ENCODE results near the gene CCNA2. TPM values are rescaled to one million over a fixed set of nuclear protein-coding genes. Genes with fewer than 3 reads are reported as not detected.
A peak's percentile ranks its signal among the peaks of the same experiment; 100 is the strongest.

CCNA2 gene
- polyA plus RNA-seq, 3 donors: 0.20 to 0.23 TPM; not detected in 1

GRCh38 chr4:121822047-121822446 is 1.6 kb downstream of the CCNA2 start:
- TF ChIP-seq, protein P1, sequence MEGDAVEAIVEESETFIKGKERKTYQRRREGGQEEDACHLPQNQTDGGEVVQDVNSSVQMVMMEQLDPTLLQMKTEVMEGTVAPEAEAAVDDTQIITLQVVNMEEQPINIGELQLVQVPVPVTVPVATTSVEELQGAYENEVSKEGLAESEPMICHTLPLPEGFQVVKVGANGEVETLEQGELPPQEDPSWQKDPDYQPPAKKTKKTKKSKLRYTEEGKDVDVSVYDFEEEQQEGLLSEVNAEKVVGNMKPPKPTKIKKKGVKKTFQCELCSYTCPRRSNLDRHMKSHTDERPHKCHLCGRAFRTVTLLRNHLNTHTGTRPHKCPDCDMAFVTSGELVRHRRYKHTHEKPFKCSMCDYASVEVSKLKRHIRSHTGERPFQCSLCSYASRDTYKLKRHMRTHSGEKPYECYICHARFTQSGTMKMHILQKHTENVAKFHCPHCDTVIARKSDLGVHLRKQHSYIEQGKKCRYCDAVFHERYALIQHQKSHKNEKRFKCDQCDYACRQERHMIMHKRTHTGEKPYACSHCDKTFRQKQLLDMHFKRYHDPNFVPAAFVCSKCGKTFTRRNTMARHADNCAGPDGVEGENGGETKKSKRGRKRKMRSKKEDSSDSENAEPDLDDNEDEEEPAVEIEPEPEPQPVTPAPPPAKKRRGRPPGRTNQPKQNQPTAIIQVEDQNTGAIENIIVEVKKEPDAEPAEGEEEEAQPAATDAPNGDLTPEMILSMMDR (IDR thresholded peaks at IDR 0.05): no peak
- WGBS (ENCODE audit: insufficient coverage): no CpG with 5 or more reads among the region's 1 CpG
- H4K20me1 ChIP-seq (ENCODE audit: insufficient read depth, low read length): no peaks in the 10 kb centered on the region
- peak overlapping the region; percentile 100 for H3K4me2 ChIP-seq (replicated peaks; ENCODE audit: extremely low read depth, low read length, poor library complexity, severe bottlenecking)
- Mint-ChIP-seq H3K27me3 (ENCODE audit: low read depth in 3 of 3) (no peaks in the 10 kb centered on the region), H3K36me3 (peaks cover 23 to 30% of the 10 kb centered on the region in 2 donors), H3K9me3 (no peaks in the 10 kb centered on the region), H3K27ac (peak overlapping the region in 1 of 7 donors; percentile 87), H3K4me3 (no peak overlapping the region), H3K4me1 (peaks cover 20% of the 10 kb centered on the region)
- no peaks in the 10 kb centered on the region for H3K9me3 ChIP-seq (replicated peaks in 1 of 2; ENCODE audit: control insufficient read depth in 1 of 2, insufficient read depth in 1 of 2, low read length in 2 of 2)
- peak overlapping the region in 1 of 2 donors; percentile 81 for H3K27ac ChIP-seq (ENCODE audit: low read depth in 1 of 2, low read length in 2 of 2)
- H3K27me3 ChIP-seq (ENCODE audit: control insufficient read depth in 2 of 2, insufficient read depth in 2 of 2, low read length in 2 of 2): no peaks in the 10 kb centered on the region
- DNase-seq: no peak
- H3K4me3 ChIP-seq (replicated peaks in 1 of 3; ENCODE audit: low read depth in 2 of 3, low read length in 3 of 3): peak overlapping the region in 1 of 3 experiments; percentile 98
- H3K9ac ChIP-seq (ENCODE audit: insufficient read depth, low read length, poor library complexity, severe bottlenecking): no peak overlapping the region
- peaks cover 18 to 36% of the 10 kb centered on the region in 2 donors for H3K36me3 ChIP-seq (replicated peaks in 1 of 2; ENCODE audit: control insufficient read depth in 1 of 2, insufficient read depth in 2 of 2, low read length in 2 of 2)
- peaks cover 11 to 27% of the 10 kb centered on the region in 2 donors for H3K4me1 ChIP-seq (ENCODE audit: control insufficient read depth in 1 of 2, insufficient read depth in 2 of 2, low read length in 2 of 2)
- intact Hi-C loops (cut with micrococcal nuclease): loop anchor here (2.0 kb wide), 1 partner anchor 21 kb away; the partner anchor contains the start of gene EXOSC9 (in 2 of the 2)
- peak overlapping the region; percentile 95 for H2AFZ ChIP-seq (ENCODE audit: insufficient read depth, low read depth, low read length, poor library complexity, severe bottlenecking)
- peaks cover 57% of the 10 kb centered on the region for H3K79me2 ChIP-seq (ENCODE audit: insufficient read depth, low read length)

DNA sequence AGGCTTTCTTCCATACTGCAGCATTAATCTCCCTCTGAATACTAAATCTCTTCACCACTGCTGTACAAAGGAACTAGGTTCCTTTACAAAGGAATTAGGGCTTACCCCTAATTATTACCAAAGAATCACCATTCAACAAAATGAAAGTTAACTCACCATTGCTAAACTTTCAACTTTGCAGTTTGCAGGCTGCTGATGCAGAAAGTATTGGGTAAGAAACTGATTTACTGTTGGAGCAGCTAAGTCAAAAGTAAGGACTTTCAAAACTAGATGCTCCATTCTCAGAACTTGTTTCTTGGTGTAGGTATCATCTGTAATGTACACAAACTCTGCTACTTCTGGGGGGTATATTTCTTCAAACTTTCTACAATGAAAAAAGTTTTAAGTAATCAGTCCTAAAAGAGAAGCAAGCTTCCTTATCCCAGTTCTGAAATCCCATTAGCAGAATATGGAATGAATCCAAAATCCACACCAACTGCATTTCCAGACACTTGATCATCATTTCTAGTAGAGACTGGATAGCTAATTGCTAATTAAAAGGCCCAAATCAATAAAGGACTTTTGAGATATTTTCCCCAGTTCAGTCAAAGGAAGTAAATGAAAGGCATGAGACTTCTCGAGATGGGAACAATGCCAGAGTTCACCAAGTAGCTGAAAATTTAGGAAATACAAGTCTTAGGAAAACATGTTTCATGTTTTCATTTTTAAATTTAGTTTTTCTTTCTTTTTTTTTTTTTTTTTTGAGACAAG is 4.3 kb downstream of the CCNA2 start:
- intact Hi-C loops (cut with micrococcal nuclease): no loop called here
- H2AFZ ChIP-seq (ENCODE audit: insufficient read depth, low read depth, low read length, poor library complexity, severe bottlenecking): no peak overlapping the region
- H3K27ac Mint-ChIP-seq: peak overlapping the region in 5 of 7 donors; percentile 18 to 70 (median 50)
- no peak overlapping the region for H3K4me3 ChIP-seq (replicated peaks in 1 of 3; ENCODE audit: low read depth in 2 of 3, low read length in 3 of 3)
- TF ChIP-seq, protein P1 (IDR thresholded peaks at IDR 0.05): no peak
- no peak for DNase-seq
- no peaks in the 10 kb centered on the region for H3K9me3 Mint-ChIP-seq
- no peaks in the 10 kb centered on the region for H3K9me3 ChIP-seq (replicated peaks in 1 of 2; ENCODE audit: control insufficient read depth in 1 of 2, insufficient read depth in 1 of 2, low read length in 2 of 2)
- H3K36me3 Mint-ChIP-seq: peaks cover 38 to 51% of the 10 kb centered on the region in 2 donors
- H3K9ac ChIP-seq (ENCODE audit: insufficient read depth, low read length, poor library complexity, severe bottlenecking): no peak overlapping the region
- H3K79me2 ChIP-seq (ENCODE audit: insufficient read depth, low read length): peaks cover 73% of the 10 kb centered on the region
- H3K4me1 Mint-ChIP-seq: peaks cover 20% of the 10 kb centered on the region
- H3K27ac ChIP-seq (ENCODE audit: low read depth in 1 of 2, low read length in 2 of 2): peak overlapping the region in 1 of 2 donors; percentile 15
- no peaks in the 10 kb centered on the region for H3K27me3 Mint-ChIP-seq (ENCODE audit: low read depth in 3 of 3)
- H3K4me2 ChIP-seq (replicated peaks; ENCODE audit: extremely low read depth, low read length, poor library complexity, severe bottlenecking): no peak overlapping the region
- H3K4me3 Mint-ChIP-seq: no peak overlapping the region
- H3K27me3 ChIP-seq (ENCODE audit: control insufficient read depth in 2 of 2, insufficient read depth in 2 of 2, low read length in 2 of 2): no peaks in the 10 kb centered on the region
- no peaks in the 10 kb centered on the region for H4K20me1 ChIP-seq (ENCODE audit: insufficient read depth, low read length)
- H3K4me1 ChIP-seq (ENCODE audit: control insufficient read depth in 1 of 2, insufficient read depth in 2 of 2, low read length in 2 of 2): peaks cover 11 to 26% of the 10 kb centered on the region in 2 donors
- peaks cover 43 to 62% of the 10 kb centered on the region in 2 donors for H3K36me3 ChIP-seq (replicated peaks in 1 of 2; ENCODE audit: control insufficient read depth in 1 of 2, insufficient read depth in 2 of 2, low read length in 2 of 2)
- no CpG with 5 or more reads among the region's 1 CpG for WGBS (ENCODE audit: insufficient coverage)
